ENCODE results near the gene MRC1. TPM values are rescaled to one million over a fixed set of nuclear protein-coding genes. Genes with fewer than 3 reads are reported as not detected.

Gene MRC1
- total and polyA plus RNA-seq, 10 of the 15 experiments (the other 5 are each of a cell fraction or from before 2014, with no cell fraction given): 0.01 to 0.21 (median 0.03) TPM; not detected in 5

GRCh38 chr10:17910125-17910789 is 101.1 kb downstream of the MRC1 start:
- 3% methylated on average over 12 of the region's 12 CpGs for WGBS (ENCODE audit: insufficient coverage, insufficient replicate concordance, low lambda C conversion rate, missing lambda C conversion rate)
- Histone ChIP-seq H3K79me2 (ENCODE audit: control insufficient read depth, insufficient read depth, low read length) (no peaks in the 10 kb centered on the region), H3K4me1 (ENCODE audit: control insufficient read depth, insufficient read depth, low read length) (no peaks in the 10 kb centered on the region), H3K27ac (ENCODE audit: control insufficient read depth, insufficient read depth) (no peak overlapping the region), H3K4me3 (no peak overlapping the region), H3K27me3 (replicated peaks in 1 of 2; ENCODE audit: control insufficient read depth in 2 of 2, insufficient read depth in 2 of 2, low read length in 1 of 2) (no peaks in the 10 kb centered on the region), H4K20me1 (ENCODE audit: control insufficient read depth, insufficient read depth) (no peaks in the 10 kb centered on the region), H2AFZ (ENCODE audit: control insufficient read depth, low read depth, low read length) (no peak overlapping the region), H3K36me3 (ENCODE audit: control insufficient read depth in 2 of 2, insufficient read depth in 2 of 2, low read length in 1 of 2) (no peaks in the 10 kb centered on the region), H3K9me3 (replicated peaks; ENCODE audit: control insufficient read depth, insufficient read depth, low read length) (no peaks in the 10 kb centered on the region), H3K4me2 (ENCODE audit: control insufficient read depth, insufficient read depth) (no peak overlapping the region), H3K9ac (ENCODE audit: control insufficient read depth, insufficient read depth, low read length) (no peak overlapping the region)
- peak; percentile 2 for DNase-seq (ENCODE audit: low read depth, low spot score)
- ChIA-PET RAD21 (ENCODE audit: unreplicated experiment) (interaction anchor here (0.8 to 1.5 kb wide), 4 partner anchors 139 to 402 kb away, joined by 3 to 4 read pairs (median 3); no protein-coding TSS in a partner anchor), SMC1A (ENCODE audit: uncharacterized antibody, unreplicated experiment) (interaction anchor here (0.7 to 1.6 kb wide), 4 partner anchors 74 to 303 kb away, joined by 3 to 4 read pairs (median 4); no protein-coding TSS in a partner anchor), POLR2A (no interaction called here), CTCF (interaction anchor here (0.7 to 1.5 kb wide), 9 partner anchors 11 to 407 kb away, joined by 3 to 5 read pairs (median 3); no protein-coding TSS in a partner anchor)
- TF ChIP-seq, protein P1, sequence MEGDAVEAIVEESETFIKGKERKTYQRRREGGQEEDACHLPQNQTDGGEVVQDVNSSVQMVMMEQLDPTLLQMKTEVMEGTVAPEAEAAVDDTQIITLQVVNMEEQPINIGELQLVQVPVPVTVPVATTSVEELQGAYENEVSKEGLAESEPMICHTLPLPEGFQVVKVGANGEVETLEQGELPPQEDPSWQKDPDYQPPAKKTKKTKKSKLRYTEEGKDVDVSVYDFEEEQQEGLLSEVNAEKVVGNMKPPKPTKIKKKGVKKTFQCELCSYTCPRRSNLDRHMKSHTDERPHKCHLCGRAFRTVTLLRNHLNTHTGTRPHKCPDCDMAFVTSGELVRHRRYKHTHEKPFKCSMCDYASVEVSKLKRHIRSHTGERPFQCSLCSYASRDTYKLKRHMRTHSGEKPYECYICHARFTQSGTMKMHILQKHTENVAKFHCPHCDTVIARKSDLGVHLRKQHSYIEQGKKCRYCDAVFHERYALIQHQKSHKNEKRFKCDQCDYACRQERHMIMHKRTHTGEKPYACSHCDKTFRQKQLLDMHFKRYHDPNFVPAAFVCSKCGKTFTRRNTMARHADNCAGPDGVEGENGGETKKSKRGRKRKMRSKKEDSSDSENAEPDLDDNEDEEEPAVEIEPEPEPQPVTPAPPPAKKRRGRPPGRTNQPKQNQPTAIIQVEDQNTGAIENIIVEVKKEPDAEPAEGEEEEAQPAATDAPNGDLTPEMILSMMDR (IDR thresholded peaks at IDR 0.05 in 2 of 3, conservative IDR thresholded peaks at IDR 0.05 in 1 of 3; ENCODE audit: control insufficient read depth in 2 of 3, extremely low read depth in 1 of 3, insufficient read depth in 1 of 3, low read depth in 3 of 3, low read length in 3 of 3): peak; percentile 51 to 54 (median 52); a peak in 5 of 6 replicates
- TF ChIP-seq PAX5 (IDR thresholded peaks at IDR 0.05; ENCODE audit: borderline replicate concordance, low read depth, low read length) (no peak), RAD21 (IDR thresholded peaks at IDR 0.05; ENCODE audit: insufficient read depth, low read depth, low read length) (peak; percentile 69), BACH1 (IDR thresholded peaks at IDR 0.05; ENCODE audit: borderline replicate concordance) (no peak), IRF4 (IDR thresholded peaks at IDR 0.05; ENCODE audit: low read depth, low read length) (no peak), SMC3 (IDR thresholded peaks at IDR 0.05; ENCODE audit: borderline replicate concordance, low read length) (peak; percentile 60; the same call in 1 of the 2 replicates), ZNF24 (IDR thresholded peaks at IDR 0.05) (peak; percentile 88), ELK1 (IDR thresholded peaks at IDR 0.05; ENCODE audit: low read depth, low read length) (no peak)
- TF ChIP-seq, protein P2, sequence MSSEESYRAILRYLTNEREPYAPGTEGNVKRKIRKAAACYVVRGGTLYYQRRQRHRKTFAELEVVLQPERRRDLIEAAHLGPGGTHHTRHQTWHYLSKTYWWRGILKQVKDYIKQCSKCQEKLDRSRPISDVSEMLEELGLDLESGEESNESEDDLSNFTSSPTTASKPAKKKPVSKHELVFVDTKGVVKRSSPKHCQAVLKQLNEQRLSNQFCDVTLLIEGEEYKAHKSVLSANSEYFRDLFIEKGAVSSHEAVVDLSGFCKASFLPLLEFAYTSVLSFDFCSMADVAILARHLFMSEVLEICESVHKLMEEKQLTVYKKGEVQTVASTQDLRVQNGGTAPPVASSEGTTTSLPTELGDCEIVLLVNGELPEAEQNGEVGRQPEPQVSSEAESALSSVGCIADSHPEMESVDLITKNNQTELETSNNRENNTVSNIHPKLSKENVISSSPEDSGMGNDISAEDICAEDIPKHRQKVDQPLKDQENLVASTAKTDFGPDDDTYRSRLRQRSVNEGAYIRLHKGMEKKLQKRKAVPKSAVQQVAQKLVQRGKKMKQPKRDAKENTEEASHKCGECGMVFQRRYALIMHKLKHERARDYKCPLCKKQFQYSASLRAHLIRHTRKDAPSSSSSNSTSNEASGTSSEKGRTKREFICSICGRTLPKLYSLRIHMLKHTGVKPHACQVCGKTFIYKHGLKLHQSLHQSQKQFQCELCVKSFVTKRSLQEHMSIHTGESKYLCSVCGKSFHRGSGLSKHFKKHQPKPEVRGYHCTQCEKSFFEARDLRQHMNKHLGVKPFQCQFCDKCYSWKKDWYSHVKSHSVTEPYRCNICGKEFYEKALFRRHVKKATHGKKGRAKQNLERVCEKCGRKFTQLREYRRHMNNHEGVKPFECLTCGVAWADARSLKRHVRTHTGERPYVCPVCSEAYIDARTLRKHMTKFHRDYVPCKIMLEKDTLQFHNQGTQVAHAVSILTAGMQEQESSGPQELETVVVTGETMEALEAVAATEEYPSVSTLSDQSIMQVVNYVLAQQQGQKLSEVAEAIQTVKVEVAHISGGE (CRISPR knock-in tag; IDR thresholded peaks at IDR 0.05): no peak
- FAIRE-seq: peak; percentile 35
- BruUV-seq (replicated peaks): no TSS peak
- ATAC-seq: peak; percentile 85
- in situ Hi-C loops (cut with MboI) (no loop called here), intact Hi-C loops (cut with micrococcal nuclease; ENCODE audit: unreplicated experiment) (loop anchor here (1.0 kb wide), 2 partner anchors 194 to 305 kb away; no protein-coding TSS in a partner anchor)

Data from GM12878 (cell line).